Omental fat pad (tissue), 4 donors: ENCODE data around the gene ISG20. TPM values are rescaled to one million over a fixed set of nuclear protein-coding genes. Genes with fewer than 3 reads are reported as not detected.

Source experiments
- ATAC-seq: fragments of 150-250 bp; one replicate; pipeline ENCODE4 v1.9.1; 2016; ENCODE audit warnings: mild to moderate bottlenecking, moderate library complexity; ENCODE audit not compliant: low FRiP score
- DNase-seq: peaks from one replicate; pipeline ENCODE4 v3.0.0-alpha.2; 2019; ENCODE audit warnings: low spot score
- total RNA-seq, 4 donors: library from RNA; depleted of rRNA; stranded (reverse); fragments of >200 nt; gene quantifications; one replicate each; pipeline ENCODE4 v1.1.0, GENCODE V29; 2016
- TF ChIP-seq, protein P1 (sequence below), 3 donors: fragments of 450-650 bp; IDR thresholded peaks; one replicate each; pipeline ENCODE4 v1.5.1; 2016 to 2017; ENCODE audit warnings: antibody characterized with exemption in 3 of 3, mild to moderate bottlenecking in 3 of 3, moderate library complexity in 2 of 3

The ISG20 gene
- total RNA-seq, 4 donors from 2014 or later: 21.3 to 41.0 (median 27.8) TPM

DNA sequence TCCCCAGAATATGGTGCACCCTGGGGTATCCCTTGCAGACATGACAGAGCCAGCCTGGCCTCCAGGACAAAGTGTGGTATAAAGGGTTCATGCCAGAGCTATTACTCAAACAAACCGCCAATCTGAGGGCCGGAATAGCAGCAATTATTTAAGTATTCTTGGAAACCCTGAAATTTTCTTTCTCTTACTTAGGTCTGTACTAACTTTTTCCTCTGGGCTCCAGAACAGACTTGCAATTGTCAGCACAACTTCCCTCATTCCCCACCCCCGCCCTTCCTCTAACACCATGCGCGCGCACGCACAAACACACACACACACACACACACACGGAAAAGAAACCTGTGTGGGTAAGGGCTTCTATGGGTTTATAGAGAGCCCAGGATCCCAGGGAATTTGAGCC is 56.3 kb downstream of the ISG20 start:
- TF ChIP-seq, protein P1, sequence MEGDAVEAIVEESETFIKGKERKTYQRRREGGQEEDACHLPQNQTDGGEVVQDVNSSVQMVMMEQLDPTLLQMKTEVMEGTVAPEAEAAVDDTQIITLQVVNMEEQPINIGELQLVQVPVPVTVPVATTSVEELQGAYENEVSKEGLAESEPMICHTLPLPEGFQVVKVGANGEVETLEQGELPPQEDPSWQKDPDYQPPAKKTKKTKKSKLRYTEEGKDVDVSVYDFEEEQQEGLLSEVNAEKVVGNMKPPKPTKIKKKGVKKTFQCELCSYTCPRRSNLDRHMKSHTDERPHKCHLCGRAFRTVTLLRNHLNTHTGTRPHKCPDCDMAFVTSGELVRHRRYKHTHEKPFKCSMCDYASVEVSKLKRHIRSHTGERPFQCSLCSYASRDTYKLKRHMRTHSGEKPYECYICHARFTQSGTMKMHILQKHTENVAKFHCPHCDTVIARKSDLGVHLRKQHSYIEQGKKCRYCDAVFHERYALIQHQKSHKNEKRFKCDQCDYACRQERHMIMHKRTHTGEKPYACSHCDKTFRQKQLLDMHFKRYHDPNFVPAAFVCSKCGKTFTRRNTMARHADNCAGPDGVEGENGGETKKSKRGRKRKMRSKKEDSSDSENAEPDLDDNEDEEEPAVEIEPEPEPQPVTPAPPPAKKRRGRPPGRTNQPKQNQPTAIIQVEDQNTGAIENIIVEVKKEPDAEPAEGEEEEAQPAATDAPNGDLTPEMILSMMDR (IDR thresholded peaks at IDR 0.05): no peak
- no peak for ATAC-seq

DNA sequence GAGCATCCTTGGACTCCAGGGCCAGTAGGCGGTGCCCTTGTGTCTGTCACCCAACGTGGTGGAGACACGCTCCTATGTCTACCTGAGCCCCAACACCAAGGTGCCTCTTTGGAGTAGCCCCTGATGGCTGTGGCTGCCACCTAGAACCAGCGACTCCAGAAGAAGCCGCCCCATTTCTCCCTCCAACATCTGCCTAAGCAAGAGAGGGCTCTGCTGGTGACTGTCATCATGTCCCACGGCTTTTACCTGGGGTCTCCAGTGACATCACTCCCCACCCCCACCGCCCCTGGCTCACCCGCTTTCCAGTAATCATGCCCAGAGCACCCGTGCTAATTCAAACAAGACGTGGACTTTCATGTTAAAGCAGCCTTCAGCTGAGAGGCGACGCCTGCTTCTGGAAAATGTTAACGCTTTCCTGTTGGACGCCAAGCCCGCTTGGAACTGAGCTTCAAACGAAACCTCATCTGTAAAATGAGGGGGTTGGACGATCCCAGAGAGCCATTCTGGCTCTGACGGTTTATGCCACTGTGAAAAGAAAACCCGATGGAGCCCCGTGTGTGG is 57.0 kb downstream of the ISG20 start:
- TF ChIP-seq, protein P1 (IDR thresholded peaks at IDR 0.05): no peak
- no peak for DNase-seq
- no peak for ATAC-seq

More for the DNA sequence above, 56.3 kb downstream of the ISG20 start:
- no peak for DNase-seq

DNA sequence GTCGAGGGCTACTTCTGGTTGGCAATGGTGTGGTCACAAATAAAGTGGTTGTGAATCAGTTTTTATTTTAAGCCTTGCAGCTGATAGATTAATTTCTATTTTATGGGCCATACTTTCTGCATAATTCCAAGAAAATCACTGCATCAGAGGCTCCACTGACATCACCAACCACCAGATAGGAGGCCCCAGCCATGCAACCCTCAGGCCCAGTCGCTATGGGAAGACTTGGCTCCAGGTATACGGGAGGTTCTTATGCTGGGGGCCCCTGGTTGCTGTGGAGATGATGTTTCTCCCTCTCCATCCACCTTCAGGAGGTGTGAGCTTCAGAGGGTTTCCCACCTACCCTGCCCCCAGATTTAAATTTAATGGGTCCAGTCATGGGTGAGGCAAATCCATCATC is 57.4 kb downstream of the ISG20 start:
- ATAC-seq (no peak), DNase-seq (no peak)
- TF ChIP-seq, protein P1 (IDR thresholded peaks at IDR 0.05): no peak

DNA sequence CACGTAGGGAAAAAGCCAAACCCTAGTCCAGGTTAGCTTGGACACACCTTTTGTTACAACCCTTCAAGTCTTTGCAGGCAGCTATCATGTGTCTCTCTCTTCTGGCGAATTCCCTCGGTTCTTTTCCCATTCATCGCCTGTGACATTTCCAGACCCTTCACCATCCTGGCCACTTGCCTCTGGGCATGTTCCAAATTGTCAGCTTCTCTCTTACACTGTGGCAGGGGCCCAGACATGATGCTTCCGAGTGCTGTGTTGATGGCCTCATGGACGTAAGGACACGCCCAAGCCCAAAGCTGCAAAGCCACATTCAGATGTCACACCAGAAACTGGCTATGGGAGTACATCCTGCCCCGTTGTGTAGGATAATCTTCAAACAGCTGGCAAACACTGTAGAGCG is 58.5 kb downstream of the ISG20 start:
- TF ChIP-seq, protein P1 (IDR thresholded peaks at IDR 0.05): no peak
- no peak for ATAC-seq
- no peak for DNase-seq

DNA sequence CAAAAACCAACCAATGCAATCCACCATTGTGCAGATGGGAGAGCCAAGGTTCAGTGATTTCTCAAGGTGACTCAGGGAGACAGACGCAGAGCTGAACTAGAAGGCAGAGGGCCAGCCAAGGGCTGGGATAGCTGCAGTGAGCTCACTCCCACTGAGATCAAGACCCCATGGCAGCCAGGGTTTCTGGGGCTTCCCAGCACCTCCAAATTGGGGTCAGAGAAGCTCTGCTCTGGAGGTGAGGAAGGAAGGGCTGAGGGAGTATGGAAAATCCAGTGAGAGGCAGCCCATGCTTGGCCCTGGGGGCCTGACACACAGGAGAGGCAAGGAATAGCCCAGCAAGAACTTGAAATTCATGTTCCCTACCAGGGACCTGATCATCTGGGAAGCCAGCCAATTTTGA is 61.0 kb downstream of the ISG20 start:
- no peak for ATAC-seq
- no peak for DNase-seq
- TF ChIP-seq, protein P1 (IDR thresholded peaks at IDR 0.05): no peak

DNA sequence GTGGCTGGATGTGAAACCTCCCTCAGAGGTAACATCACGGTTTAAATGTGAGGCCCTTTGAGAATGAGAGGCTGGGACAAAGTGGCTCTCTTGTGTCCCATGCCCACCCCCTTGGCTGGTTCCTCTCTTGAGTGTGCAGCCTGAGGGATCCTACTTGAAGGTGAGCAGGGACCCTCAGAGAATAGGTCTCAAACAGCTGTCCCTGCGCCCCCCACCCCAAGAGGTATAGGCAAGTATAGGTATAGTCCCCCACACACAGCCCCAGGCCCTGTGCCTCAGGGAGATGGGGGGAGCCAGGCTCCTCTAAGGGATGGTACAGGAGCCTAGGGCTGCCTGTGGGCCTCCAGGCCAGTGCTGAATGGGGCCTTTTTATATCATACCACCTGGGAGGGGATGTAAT is 61.9 kb downstream of the ISG20 start:
- ATAC-seq (no peak), DNase-seq (no peak)
- TF ChIP-seq, protein P1 (IDR thresholded peaks at IDR 0.05): no peak

DNA sequence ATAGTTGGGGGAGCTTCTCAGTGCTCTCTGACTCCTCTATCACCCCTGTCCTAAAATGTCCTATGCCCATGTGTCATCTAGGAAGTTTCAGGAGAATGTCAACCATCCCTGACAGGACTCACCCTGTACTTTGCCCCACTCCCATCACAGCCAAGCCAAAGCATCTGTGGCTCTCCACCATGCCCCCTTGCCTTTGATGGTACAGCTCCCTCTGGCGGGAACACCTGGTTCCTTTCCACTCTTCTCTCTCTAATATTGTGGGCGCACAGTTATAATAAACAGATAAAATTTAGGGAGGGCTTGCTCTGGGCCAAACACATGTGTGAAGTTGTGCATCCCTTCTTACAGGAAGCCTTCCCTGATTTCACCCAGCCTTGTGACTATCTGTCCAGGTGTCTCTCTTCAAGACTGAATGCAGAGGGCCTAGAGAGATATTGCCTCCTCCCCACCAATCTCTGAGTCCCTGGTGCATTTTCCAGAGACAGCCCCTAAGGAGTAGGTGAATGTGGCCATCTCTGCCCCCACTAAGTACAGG is 62.8 kb downstream of the ISG20 start:
- TF ChIP-seq, protein P1 (IDR thresholded peaks at IDR 0.05): no peak
- DNase-seq: no peak
- no peak for ATAC-seq
